ENCODE results near the gene ARL9.

ARL9 gene

GRCh38 chr4:56531823-56532222 is 26.2 kb downstream of the ARL9 start:
- no peak for DNase-seq (ENCODE audit: low spot score)

GRCh38 chr4:56532239-56532638 is 26.6 kb downstream of the ARL9 start:
- DNase-seq (ENCODE audit: low spot score) = no peak

- DNase-seq (ENCODE audit: low spot score) = no peak
These were observed 30.3 kb downstream of the ARL9 start for GRCh38 chr4:56535915-56536314.

- DNase-seq (ENCODE audit: low spot score) = no peak
These were observed 31.6 kb downstream of the ARL9 start for GRCh38 chr4:56537147-56537546.

- no peak for DNase-seq (ENCODE audit: low spot score)
These were observed 35.2 kb downstream of the ARL9 start for GRCh38 chr4:56540826-56541225.

GRCh38 chr4:56544573-56545131 is 39.1 kb downstream of the ARL9 start:
- peak; percentile 87 for DNase-seq (ENCODE audit: low spot score)

GRCh38 chr4:56550642-56551041 is 45.1 kb downstream of the ARL9 start:
- DNase-seq (ENCODE audit: low spot score) = no peak

GRCh38 chr4:56551516-56551915 is 45.9 kb downstream of the ARL9 start:
- DNase-seq (ENCODE audit: low spot score) = no peak

GRCh38 chr4:56552273-56552672 is 46.7 kb downstream of the ARL9 start:
- DNase-seq (ENCODE audit: low spot score) = no peak

- no peak for DNase-seq (ENCODE audit: low spot score)
These were observed 64.5 kb downstream of the ARL9 start for GRCh38 chr4:56570041-56570440.
